ENCODE results near the gene SEC23A.

- TF ChIP-seq EZH2 (IDR thresholded peaks at IDR 0.05; ENCODE audit: insufficient read depth, poor library complexity, severe bottlenecking) (no peak), EZH2phosphoT487 (IDR thresholded peaks at IDR 0.05; ENCODE audit: insufficient read depth, low read depth) (no peak)
These were observed 7.1 kb upstream of the SEC23A start for GRCh38 chr14:39109893-39110715.

Measured in GM23248 (cell line).